GM12874 (cell line): ENCODE data around the gene CST8.

Source experiments
- CTCF ChIP-seq: IDR thresholded peaks from 2 replicates; pipeline ENCODE4 v1.5.1; 2011; ENCODE audit warnings: low read depth, mild to moderate bottlenecking, control low read depth, low read length, moderate library complexity; ENCODE audit not compliant: insufficient read depth

Gene CST8

DNA sequence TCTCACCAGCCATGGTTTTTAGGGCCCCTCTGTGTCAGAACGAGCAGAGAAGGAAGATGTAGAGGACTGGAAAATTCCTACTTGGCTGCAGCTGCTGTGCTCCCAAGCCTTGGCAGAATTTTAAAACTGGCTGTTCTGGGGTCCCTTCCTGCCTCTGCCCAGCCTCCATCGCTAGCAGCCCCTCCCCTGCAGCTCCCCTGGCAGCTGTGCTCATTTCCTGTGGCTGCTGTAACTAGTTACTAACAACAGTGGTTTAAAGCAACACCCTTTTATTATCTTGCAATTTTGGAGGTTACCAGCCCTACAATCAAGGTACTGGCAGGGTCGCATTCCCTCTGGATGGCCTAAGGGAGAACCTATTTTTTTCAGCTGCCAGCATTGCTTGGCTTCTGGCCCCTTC lies 34.5 kb upstream of the CST8 start:
- no peak for TF ChIP-seq CTCF

- TF ChIP-seq CTCF, result no peak
Observed at GRCh38 chr20:23456873-23457272, 34.0 kb upstream of the CST8 start.

DNA sequence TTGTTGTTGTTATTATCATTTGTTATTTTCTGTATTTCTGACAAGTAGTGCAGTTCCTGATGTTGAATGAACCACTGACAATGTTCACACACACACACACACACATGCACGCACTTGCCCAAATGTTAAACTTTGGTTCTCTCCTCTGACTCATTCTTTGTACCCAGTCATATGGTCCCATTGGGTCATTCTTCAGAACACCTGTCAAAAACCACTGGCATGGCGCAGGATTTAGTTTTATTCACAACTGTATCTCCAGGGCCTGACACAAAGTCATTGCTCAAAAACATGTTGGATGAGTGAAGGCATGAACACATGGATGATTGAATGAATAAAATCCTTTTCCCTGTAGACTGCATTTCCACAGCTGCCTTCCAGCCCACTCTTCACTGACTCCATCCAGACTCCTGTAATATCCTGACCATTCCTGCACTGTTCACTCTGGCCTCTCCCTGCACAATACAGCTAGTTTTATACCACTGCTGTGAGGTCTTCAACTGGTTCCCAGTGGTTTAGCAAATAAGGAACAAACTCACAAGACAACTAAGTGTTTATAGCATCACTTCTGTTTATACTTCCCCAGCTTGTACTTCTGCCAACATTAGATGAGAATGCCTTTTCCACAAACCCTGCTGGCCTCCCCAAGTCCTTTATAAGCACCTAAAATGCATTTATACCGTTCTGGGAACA lies 31.3 kb upstream of the CST8 start:
- no peak for TF ChIP-seq CTCF

DNA sequence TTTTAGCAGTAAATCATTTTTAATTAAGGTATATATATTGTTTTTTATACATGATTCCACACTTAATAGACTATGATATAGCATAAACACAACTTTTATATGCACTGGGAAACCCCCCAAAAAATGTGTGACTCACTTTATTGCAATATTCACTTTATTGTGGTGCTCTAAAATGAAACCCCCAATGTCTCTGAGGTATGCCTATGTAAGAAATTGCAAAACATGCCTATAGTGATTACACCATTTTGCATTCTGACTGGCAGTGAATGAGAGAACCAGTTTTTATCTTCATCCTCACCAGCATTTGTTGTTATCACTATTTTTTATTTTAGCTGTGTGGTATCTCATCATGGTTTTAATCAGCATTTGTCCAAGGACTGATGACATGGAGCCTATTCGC lies 29.7 kb upstream of the CST8 start:
- no peak for TF ChIP-seq CTCF

- no peak for TF ChIP-seq CTCF
Observed at GRCh38 chr20:23475395-23475794, 15.5 kb upstream of the CST8 start.

- no peak for TF ChIP-seq CTCF
Observed at GRCh38 chr20:23476015-23476754, 14.7 kb upstream of the CST8 start.

GRCh38 chr20:23477223-23477622 lies 13.7 kb upstream of the CST8 start:
- TF ChIP-seq CTCF, result no peak
